HG02970 (cell line): Measurements from ENCODE around the gene CHKB.
"Not testable (repeated sequence)": the region's sequence is repeated elsewhere in the genome, so short reads cannot be mapped to it uniquely, and the experiment has no call there.

Experiments
- ATAC-seq: cut with Tn5 transposase; IDR thresholded peaks from one replicate; pipeline ENCODE4 v1.9.1; 2021; ENCODE audit warnings: mild to moderate bottlenecking, moderate library complexity, moderate number of reproducible peaks; ENCODE audit not compliant: unreplicated experiment, low FRiP score

The CHKB gene

DNA sequence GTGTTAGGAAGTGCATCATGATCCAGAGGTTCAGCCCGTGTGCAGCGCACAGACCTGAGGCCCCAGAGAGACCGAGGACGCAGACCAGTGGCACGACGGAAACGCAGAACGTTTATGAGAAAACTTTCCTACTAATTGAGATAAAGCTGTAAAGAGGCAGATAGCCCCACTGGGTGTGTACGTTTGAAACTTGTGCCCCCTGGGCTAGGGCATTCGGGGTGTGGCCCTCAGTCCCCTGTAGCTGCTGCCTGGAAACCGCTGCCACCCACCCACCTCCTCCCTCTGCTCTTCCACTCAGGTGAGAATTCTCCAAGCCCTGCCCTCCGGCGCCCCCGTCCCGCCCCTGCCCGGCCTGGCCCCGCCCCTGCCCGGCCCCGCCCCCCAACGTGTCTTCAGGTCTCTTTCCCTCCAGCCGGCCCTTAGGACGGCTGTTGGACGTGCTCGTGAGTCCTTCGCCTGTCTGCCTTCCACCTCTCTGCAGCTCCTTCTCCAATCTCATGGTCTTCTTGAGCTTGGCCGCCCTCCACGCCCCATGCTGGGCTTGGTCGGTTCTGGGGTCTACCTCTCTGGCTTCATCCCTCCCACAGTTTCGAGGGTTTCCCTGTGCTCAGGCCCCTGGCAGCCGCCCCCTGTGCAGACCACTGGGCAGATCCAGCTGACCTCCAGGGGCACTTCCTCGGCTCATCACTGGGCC lies 30.0 kb upstream of the CHKB start:
- no peak for ATAC-seq

DNA sequence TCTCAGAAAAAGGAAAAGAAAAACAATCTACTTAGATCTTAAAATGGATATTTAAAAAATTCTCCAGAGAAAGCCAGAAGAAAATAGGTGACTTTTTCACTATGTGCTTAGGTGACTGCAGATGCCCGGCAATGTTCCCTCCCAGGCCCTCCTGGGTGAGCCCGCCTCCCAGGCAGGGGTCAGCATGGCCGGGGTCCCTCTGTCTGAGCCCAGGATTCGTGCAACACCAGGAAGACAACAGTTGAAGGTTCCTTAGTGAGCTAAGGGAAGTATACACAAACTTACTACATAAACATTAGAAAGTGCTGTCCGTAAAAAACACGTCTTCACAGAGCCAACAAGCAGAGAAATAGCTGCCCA lies 29.5 kb upstream of the CHKB start:
- ATAC-seq, result no peak

DNA sequence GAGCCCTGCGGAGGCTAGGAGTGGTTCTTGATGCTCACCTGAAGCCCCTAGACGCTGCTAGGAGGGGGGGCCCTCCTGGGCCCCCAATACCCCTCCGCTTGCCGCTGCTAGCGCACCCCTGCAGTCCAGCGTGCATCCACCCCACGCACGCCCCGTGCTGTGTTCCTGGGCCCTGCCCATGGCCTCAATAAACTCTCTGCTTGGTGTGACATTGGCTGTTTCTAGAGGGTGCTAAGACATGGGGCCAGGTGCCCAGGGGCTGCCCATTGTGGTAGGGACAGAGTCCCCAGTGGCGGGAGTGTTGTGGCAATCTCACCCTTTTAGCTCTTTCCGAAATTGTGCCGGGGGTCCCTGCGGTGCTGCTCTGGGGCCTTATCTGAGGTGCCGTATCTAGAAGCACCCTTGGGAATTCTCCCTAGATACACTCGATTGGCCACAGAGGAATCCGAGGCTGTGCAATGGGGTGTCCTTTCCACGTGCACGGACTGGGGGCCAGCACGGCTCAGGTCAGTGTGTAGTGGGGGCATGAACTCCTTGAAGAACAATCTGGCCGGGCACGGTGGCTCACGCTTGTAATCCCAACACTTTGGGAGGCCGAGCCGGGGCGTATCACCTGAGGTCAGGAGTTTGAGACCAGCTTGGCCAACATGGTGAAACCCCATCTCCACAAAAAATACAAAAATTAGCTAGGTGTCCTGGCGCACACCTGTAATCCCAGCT lies 28.9 kb upstream of the CHKB start:
- no peak for ATAC-seq

DNA sequence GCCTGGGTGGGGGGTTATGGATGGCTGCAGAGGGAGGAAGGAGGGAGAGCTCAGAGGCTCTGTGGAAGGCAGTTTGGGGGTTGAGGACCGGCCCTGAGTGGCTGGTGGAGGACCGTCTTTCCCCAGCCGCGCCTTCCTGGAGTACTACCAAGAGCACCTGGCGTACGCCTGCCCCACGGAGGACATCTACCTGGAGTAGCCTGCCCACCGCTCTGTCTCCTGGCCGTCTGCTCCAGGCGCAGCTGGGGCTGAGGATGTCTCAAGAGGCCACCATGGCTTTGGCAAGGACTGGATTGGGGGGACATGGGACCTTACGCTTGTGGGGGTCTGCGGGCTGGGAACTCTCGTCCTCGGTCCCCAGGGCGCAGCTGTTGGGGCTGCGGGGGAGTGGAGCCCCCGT lies 27.9 kb upstream of the CHKB start:
- ATAC-seq, result no peak

DNA sequence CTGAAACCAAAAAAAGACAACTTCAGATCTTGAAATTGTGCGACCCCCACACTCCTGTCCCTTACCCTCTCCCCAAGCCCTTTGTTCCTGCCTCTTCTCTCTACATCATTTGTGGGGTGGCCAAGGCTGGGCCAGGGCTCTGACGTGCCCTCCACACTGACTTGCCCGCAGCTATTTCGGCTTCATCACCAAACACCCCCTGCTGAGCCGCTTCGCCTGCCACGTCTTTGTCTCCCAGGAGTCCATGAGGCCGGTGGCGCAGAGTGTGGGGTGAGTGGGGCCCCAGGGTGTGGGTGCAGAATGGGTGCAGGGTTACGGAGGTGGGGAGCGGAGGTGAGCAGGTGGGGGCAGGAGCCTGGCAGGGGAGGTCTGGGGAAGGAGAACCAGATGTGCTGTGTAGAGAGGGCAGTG lies 27.4 kb upstream of the CHKB start:
- ATAC-seq, result no peak

DNA sequence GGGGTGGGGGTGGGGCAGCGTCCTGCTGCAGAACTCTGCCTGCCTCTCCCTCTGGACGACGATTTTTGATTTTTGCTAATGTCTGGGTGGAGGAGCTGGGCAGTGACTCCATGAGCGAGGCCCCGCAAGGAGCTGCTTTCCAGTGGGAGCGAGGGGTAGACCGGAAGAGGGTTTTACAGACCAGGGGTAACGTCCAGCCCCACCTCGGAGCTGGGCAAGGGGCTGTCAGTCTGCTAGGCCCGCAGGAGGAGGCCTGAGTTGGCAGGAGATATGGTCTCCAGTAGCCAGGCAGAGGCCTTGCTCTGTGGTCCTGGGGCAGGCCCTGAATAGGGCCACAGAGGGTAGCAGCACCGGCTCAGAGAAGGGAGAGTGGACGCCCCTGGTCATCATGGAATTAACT lies 26.9 kb upstream of the CHKB start:
- ATAC-seq, result no peak

DNA sequence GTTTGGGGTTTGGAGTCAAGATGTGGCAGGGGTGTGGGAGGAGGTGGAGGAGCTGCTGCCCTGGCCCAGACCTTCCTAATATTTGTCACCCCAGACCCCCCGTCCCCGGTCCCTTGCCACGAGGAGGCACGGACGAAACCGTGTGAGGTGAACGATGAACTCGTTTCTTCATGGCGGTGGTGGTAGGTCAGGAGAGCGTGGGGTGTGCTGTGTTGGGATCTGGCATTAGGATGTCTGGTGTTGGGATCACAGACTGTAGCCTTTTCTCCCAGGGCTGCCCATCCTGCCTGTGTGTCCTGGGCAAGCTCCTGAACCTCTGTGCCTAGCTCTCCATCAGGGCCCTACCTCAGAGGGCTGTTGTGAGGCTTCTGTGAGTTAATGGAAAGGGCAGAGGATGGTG lies 26.3 kb upstream of the CHKB start:
- ATAC-seq, result no peak

DNA sequence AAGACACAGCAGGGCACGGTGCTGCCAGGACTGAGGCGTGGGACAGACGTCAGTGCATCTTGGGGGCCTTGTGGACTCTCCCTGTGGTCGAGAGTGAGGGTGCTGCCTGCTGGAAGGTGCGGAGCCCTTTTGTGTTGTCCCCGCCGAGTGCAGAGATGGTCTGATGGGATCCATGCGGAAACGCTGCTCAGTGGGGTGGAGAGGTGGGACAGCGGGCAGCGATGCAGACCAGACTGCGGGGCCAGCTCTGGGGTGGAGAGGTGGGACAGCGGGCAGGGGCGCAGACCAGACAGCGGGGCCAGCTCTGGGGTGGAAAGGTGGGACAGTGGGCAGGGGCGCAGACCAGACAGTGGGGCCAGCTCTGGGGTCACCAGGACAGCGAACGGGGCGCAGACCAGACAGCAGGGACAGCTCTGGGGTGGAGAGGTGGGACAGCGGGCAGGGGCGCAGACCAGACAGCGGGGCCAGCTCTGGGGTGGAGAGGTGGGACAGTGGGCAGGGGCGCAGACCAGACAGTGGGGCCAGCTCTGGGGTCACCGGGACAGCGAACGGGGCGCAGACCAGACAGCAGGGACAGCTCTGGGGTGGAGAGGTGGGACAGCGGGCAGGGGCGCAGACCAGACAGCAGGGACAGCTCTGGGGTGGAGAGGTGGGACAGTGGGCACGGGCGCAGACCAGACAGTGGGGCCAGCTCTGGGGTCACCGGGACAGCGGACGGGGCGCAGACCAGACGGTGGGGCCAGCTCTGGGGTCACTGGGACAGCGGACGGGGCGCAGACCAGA lies 25.6 kb upstream of the CHKB start:
- ATAC-seq, result not testable (repeated sequence)

DNA sequence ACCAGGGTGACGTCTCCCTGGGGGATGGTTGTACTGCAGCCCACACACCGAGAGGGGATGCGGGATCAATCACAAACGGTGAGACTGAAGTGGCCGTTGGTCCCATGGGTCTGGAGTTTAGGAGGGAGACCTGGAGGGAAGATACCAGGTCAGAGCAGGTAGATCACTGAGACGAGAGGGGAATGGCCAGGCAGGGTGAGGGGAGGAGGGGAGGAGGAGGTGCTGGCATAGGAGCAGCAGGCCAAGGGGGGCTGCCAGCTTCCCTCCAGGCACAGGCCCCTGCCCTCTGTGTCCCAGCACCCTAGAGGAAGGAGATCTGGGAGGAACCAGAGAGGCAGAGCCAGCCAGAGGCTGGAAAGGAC lies 25.0 kb upstream of the CHKB start:
- no peak for ATAC-seq

DNA sequence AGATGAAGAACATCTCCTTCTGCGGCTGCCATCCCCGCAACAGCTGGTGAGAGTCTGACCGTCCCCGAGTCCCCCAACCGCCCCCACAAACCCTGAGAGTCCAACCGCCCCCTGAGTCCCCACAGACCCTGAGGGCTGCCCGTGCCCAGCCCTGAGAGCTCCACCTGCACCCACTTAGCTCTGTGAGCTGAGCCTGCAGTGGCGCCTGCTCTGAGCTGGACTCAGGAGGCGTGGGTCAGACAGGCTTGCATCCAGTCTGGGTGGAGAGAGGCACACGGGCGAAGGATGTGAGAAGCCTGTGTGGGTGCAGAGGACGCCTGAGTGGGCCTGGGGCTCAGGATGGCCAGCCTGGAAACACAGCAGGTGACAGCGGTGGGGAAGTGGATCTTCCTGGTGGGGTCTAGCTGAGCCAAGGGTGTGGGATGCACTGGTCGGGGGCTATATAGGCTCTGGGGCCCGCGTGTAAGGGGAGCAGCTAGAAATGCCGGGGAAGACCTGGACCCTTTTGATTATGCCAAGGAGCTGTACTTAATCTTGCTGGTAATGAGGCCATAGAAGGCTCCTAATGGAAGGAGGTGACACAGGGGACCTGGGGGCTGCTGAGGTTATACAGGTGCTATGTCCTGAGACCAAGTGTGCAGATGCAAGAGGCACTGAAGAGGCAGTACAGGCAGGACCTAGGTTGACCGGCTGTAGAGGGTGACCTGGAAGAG lies 24.5 kb upstream of the CHKB start:
- no peak for ATAC-seq

DNA sequence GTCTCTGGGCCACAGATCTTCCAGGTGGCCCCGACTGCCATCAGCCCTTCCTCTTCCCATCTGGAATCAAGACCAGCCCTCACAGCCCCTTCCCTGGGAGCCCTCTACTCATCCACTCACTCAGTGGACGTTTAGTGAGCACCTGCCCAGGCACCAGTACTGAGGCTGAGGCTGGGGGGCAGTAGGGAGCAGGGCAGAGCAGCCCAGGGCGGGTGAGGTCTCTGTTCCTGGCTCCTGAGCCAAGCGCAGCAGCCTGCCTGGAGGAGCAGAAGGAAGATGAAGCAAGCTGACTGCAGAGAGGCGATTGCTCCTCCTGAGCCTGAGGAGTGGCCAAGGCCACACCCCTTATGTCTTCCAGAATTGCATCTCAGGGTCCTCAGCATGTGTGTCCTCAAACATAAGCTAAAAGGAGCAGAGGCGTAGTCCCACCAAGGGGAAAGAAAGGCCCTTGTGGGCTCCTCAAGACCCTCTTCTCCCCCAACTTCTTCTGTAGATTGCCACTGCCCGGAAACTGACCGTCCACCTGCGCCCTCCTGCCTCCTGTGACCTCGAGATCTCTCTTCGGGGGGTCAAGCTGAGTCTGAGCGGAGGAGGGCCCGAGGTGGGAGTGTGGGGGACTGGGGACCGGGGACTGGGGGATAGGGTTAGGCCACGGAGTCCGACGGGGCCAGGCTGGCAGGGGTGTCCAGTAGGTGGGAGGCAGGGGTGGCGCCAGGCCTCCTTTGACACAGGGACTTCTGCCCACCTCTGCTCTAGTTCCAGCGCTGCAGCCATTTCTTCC lies 23.7 kb upstream of the CHKB start:
- no peak for ATAC-seq

DNA sequence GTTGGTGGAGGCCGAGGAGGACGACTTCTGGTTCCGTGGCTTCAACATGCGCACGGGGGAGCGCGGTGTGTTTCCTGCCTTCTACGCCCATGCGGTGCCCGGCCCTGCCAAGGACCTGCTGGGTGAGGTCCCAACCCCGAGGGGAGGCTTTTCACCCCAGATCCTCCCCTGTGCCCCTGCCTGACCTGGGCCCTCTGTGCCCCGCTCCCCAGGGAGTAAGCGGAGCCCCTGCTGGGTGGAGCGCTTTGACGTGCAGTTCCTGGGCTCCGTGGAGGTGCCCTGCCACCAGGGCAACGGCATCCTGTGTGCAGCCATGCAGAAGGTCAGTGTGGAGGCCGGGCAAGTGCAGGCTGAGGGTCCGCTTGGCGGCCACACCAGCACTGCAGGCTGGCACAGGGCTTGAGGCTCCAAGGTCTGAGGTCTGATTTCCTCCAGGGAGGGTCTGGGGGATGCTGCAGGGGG lies 23.0 kb upstream of the CHKB start:
- ATAC-seq, result no peak

DNA sequence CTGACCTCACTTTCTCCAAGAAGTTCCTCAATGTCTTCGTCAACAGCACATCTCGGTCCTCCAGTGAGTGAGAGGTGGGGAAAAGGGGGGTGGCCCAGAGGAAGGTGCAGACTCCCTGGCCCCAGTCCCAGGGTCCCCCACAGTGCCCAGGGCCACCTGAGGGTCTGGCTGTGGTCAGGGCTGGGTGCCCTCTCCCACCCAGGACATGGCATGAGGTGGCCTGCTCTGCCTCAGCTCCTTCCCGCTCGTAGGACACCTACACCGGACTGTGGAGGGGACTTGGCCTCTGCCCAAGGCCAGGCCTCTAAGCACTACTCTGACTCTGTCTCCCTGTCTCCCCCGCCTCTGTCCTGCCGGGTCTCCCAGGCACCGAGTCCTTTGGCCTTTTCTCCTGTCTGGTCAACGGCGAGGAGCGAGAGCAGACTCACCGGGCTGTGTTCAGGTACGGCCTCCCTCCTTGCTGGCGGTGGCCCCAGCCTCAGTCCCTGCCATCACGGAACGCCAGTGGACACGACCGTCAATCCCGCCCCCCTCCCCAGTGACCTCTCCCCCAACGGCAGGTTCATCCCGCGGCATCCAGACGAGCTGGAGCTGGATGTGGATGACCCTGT lies 22.5 kb upstream of the CHKB start:
- ATAC-seq, result no peak

DNA sequence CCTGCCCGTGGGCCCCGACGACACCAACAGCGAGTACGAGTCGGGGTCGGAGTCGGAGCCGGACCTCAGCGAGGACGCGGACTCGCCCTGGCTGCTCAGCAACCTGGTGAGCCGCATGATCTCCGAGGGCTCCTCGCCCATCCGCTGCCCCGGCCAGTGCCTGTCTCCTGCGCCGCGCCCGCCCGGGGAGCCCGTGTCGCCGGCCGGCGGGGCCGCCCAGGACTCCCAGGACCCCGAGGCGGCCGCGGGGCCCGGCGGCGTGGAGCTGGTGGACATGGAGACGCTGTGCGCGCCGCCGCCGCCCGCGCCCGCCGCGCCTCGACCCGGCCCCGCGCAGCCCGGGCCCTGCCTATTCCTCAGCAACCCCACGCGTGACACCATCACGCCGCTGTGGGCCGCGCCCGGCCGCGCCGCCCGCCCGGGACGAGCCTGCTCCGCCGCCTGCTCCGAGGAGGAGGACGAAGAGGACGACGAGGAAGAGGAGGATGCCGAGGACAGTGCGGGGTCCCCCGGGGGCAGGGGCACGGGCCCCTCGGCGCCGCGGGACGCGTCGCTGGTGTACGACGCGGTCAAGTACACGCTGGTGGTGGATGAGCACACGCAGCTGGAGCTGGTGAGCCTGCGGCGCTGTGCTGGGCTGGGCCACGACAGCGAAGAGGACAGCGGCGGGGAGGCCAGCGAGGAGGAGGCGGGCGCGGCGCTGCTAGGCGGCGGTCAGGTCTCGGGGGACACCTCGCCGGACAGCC lies 21.8 kb upstream of the CHKB start:
- no peak for ATAC-seq

DNA sequence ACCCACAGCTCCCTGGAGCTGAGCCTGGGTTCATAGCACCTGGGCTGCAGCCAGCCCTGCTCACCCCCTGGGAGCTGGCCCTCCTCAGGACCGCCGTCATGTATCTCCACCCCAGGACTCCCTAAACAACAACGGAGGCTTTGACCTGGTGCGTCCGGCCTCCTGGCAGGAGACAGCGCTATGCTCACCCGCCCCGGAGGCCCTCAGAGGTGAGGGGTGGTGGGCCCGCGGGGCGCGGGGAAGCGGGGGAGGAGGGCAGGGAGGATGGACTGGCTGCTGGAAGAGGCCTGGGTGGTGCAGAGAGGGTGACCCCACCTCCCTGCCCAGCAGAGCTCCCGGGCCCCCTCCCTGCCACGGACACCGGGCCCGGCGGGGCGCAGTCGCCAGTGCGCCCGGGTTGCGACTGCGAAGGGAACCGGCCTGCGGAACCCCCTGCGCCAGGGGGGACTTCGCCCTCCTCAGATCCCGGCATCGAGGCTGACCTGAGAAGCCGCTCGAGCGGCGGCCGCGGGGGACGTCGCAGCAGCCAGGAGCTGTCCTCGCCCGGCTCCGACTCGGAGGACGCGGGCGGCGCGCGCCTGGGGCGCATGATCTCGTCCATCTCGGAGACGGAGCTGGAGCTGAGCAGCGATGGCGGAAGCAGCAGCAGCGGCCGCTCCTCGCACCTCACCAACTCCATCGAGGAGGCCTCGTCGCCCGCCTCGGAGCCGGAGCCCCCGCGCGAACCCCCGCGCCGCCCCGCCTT lies 21.0 kb upstream of the CHKB start:
- ATAC-seq, result no peak

DNA sequence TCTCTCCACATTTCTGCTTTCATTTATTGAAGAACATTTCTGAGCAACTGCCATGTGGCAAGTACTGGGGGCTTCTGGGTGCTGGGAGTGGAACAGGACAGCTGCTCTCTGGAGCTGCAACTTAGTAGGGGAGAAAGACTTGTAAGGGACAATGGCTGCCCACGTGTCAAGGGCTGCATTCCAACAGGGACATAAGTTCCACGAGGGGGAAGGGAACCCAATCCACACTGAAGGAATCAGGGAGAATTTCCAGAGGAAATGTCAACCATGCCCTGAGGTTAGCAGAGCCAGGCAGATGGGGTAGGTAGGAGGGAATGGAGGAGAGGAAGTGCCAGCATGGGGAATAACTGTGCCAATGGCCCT lies 19.7 kb upstream of the CHKB start:
- ATAC-seq, result no peak

DNA sequence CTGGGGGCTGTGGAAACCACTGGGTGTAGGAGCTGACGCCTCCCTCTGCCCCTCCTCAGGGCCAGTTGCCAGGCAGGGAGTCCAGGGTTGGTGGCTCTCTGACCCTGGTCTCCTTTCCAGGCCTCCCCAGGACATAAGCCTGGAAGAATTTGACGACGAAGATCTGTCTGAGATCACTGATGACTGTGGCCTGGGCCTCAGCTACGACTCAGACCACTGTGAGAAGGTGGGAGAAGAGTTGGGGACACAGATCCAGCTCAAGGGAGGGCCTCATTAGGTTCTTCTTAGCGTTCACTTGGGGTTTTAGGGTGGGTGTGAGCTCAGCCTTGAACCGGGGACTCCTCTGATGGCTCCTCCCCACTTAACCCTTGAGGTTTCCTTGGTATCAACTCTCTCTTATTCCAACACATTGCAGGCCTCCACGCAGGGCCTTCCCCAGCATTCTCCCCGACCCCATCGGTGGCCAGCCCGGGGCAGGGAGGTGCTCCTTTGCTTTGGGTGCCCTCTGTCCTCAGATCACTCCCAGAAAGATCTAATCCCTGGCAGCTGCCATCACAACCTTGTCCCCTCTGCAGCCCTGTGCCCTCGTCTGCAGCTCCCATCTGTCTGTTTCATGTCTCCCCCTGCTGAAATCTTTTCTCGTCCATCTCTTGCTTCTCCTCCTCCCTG lies 19.2 kb upstream of the CHKB start:
- ATAC-seq, result no peak
